PC-9 (cell line): ENCODE data around the gene SND1.

Experiments
- CTCF ChIP-seq: fragments of 200-600 bp; sonication (generic); conservative IDR thresholded peaks from 2 replicates; pipeline ENCODE4 v1.6.1; 2017; ENCODE audit warnings: mixed run types, antibody characterized with exemption, mild to moderate bottlenecking, moderate library complexity
- EZH2 ChIP-seq: fragments of 200-600 bp; sonication (generic); IDR thresholded peaks from 2 replicates; pipeline ENCODE4 v1.8.0; 2017; ENCODE audit warnings: antibody characterized with exemption, low read depth

GRCh38 chr7:127807340-127807739 is 155.3 kb downstream of the SND1 start:
- TF ChIP-seq CTCF (no peak), EZH2 (no peak)
